Measurements from ENCODE around the gene FAM170A. TPM values are rescaled to one million over a fixed set of nuclear protein-coding genes. Genes with fewer than 3 reads are reported as not detected.

Gene FAM170A
- not detected in 2 replicates for total RNA-seq (2014; rRNA removed; shearing (Covaris generic))
- not detected in 2 replicates for polyA plus RNA-seq (2016; fragmentation: Nextera tagmentation; extraction: Ambion mirVana)

- TF ChIP-seq EZH2 (IDR thresholded peaks at IDR 0.05; ENCODE audit: insufficient read depth, poor library complexity, severe bottlenecking) (no peak), EZH2phosphoT487 (IDR thresholded peaks at IDR 0.05; ENCODE audit: insufficient read depth, low read depth) (no peak)
Measured at GRCh38 chr5:119629339-119629738, at the start of gene FAM170A. Gene FAM170A, plus strand, starts transcription at chr5:119629558. Its CDS starts 211 bp downstream, at chr5:119629769.

GRCh38 chr5:119582987-119583386 lies 46.4 kb upstream of the FAM170A start:
- Histone ChIP-seq H3K27ac (no peak overlapping the region), H3K36me3 (ENCODE audit: low read depth) (no peaks in the 10 kb centered on the region), H3K9me3 (ENCODE audit: low read depth) (no peaks in the 10 kb centered on the region), H3K9ac (no peak overlapping the region), H3K4me3 (no peak overlapping the region), H3F3A (ENCODE audit: insufficient read depth) (no peaks in the 10 kb centered on the region), H3K9me2 (ENCODE audit: insufficient read depth) (no peaks in the 10 kb centered on the region), H2AFZ (no peak overlapping the region), H3K79me2 (ENCODE audit: insufficient read depth) (no peaks in the 10 kb centered on the region), H3K4me1 (ENCODE audit: insufficient read depth) (no peaks in the 10 kb centered on the region), H4K20me1 (ENCODE audit: insufficient read depth) (no peaks in the 10 kb centered on the region), H3K4me2 (ENCODE audit: unreplicated experiment) (no peak overlapping the region), H3K27me3 (replicated peaks; ENCODE audit: insufficient read depth) (no peaks in the 10 kb centered on the region)
- 12 to 14% methylated on average over 1 of the region's 1 CpG for WGBS, 2 experiments (ENCODE audit: low coverage in 1 of 2, low lambda C conversion rate in 2 of 2, missing lambda C conversion rate in 2 of 2)
- TF ChIP-seq EZH2phosphoT487 (IDR thresholded peaks at IDR 0.05; ENCODE audit: insufficient read depth, low read depth) (no peak), EZH2 (IDR thresholded peaks at IDR 0.05; ENCODE audit: insufficient read depth, poor library complexity, severe bottlenecking) (no peak)
- no peak for DNase-seq
- in situ Hi-C loops (cut with MboI), result no loop called here

More at GRCh38 chr5:119629339-119629738, at the start of gene FAM170A:
- H3K27me3 ChIP-seq (replicated peaks; ENCODE audit: insufficient read depth), result no peaks in the 10 kb centered on the region
- DNase-seq, result no peak
- H3K36me3 ChIP-seq (ENCODE audit: low read depth), result no peaks in the 10 kb centered on the region
- no peaks in the 10 kb centered on the region for H4K20me1 ChIP-seq (ENCODE audit: insufficient read depth)
- H3K9ac ChIP-seq, result no peak within 1 kb of the TSS
- H3K79me2 ChIP-seq (ENCODE audit: insufficient read depth), result no peaks in the 10 kb centered on the region
- H3K9me3 ChIP-seq (ENCODE audit: low read depth), result no peaks in the 10 kb centered on the region
- H3K9me2 ChIP-seq (ENCODE audit: insufficient read depth), result no peaks in the 10 kb centered on the region
- H3F3A ChIP-seq (ENCODE audit: insufficient read depth), result no peaks in the 10 kb centered on the region
- in situ Hi-C loops (cut with MboI), result loop anchor here (25.0 kb wide), 1 partner anchor 92 kb away; no protein-coding TSS in a partner anchor
- H3K27ac ChIP-seq, result no peak within 1 kb of the TSS
- no peaks in the 10 kb centered on the region for H3K4me1 ChIP-seq (ENCODE audit: insufficient read depth)
- H3K4me2 ChIP-seq (ENCODE audit: unreplicated experiment), result no peak within 1 kb of the TSS
- 48 to 52% methylated on average over 9 of the region's 9 CpGs for WGBS, 2 experiments (ENCODE audit: low coverage in 1 of 2, low lambda C conversion rate in 2 of 2, missing lambda C conversion rate in 2 of 2)
- H2AFZ ChIP-seq, result no peak within 1 kb of the TSS
- H3K4me3 ChIP-seq, result no peak within 1 kb of the TSS

GRCh38 chr5:119583684-119584083 lies 45.7 kb upstream of the FAM170A start:
- no peaks in the 10 kb centered on the region for H3F3A ChIP-seq (ENCODE audit: insufficient read depth)
- no peak overlapping the region for H2AFZ ChIP-seq
- in situ Hi-C loops (cut with MboI), result no loop called here
- peak; percentile 31 for DNase-seq
- H3K9me3 ChIP-seq (ENCODE audit: low read depth), result no peaks in the 10 kb centered on the region
- H3K36me3 ChIP-seq (ENCODE audit: low read depth), result no peaks in the 10 kb centered on the region
- no peak overlapping the region for H3K4me2 ChIP-seq (ENCODE audit: unreplicated experiment)
- 20 to 30% methylated on average over 3 of the region's 3 CpGs for WGBS, 2 experiments (ENCODE audit: low coverage in 1 of 2, low lambda C conversion rate in 2 of 2, missing lambda C conversion rate in 2 of 2)
- no peaks in the 10 kb centered on the region for H3K27me3 ChIP-seq (replicated peaks; ENCODE audit: insufficient read depth)
- no peaks in the 10 kb centered on the region for H3K4me1 ChIP-seq (ENCODE audit: insufficient read depth)
- no peak overlapping the region for H3K9ac ChIP-seq
- no peaks in the 10 kb centered on the region for H4K20me1 ChIP-seq (ENCODE audit: insufficient read depth)
- no peak overlapping the region for H3K4me3 ChIP-seq
- H3K9me2 ChIP-seq (ENCODE audit: insufficient read depth), result no peaks in the 10 kb centered on the region
- H3K79me2 ChIP-seq (ENCODE audit: insufficient read depth), result no peaks in the 10 kb centered on the region
- TF ChIP-seq EZH2 (IDR thresholded peaks at IDR 0.05; ENCODE audit: insufficient read depth, poor library complexity, severe bottlenecking) (no peak), EZH2phosphoT487 (IDR thresholded peaks at IDR 0.05; ENCODE audit: insufficient read depth, low read depth) (no peak)
- H3K27ac ChIP-seq, result no peak overlapping the region

GRCh38 chr5:119596046-119596445 lies 33.3 kb upstream of the FAM170A start:
- Histone ChIP-seq H3K9ac (no peak overlapping the region), H4K20me1 (ENCODE audit: insufficient read depth) (no peaks in the 10 kb centered on the region), H3K36me3 (ENCODE audit: low read depth) (no peaks in the 10 kb centered on the region), H3K9me2 (ENCODE audit: insufficient read depth) (no peaks in the 10 kb centered on the region), H3F3A (ENCODE audit: insufficient read depth) (no peaks in the 10 kb centered on the region), H3K27me3 (replicated peaks; ENCODE audit: insufficient read depth) (no peaks in the 10 kb centered on the region), H3K4me3 (no peak overlapping the region), H3K79me2 (ENCODE audit: insufficient read depth) (no peaks in the 10 kb centered on the region), H3K27ac (no peak overlapping the region), H2AFZ (no peak overlapping the region), H3K9me3 (ENCODE audit: low read depth) (no peaks in the 10 kb centered on the region), H3K4me2 (ENCODE audit: unreplicated experiment) (no peak overlapping the region), H3K4me1 (ENCODE audit: insufficient read depth) (no peaks in the 10 kb centered on the region)
- no peak for TF ChIP-seq EZH2phosphoT487 (IDR thresholded peaks at IDR 0.05; ENCODE audit: insufficient read depth, low read depth)
- no peak for TF ChIP-seq EZH2 (IDR thresholded peaks at IDR 0.05; ENCODE audit: insufficient read depth, poor library complexity, severe bottlenecking)
- no peak for DNase-seq
- in situ Hi-C loops (cut with MboI), result no loop called here
- 2 to 9% methylated on average over 1 of the region's 1 CpG for WGBS, 2 experiments (ENCODE audit: low coverage in 1 of 2, low lambda C conversion rate in 2 of 2, missing lambda C conversion rate in 2 of 2)

Measured in GM23248 (cell line).